Activated T-helper 17 cell treated with anti-CD3 and anti-CD28 coated beads, Interleukin-2, amount 50 U/mL, for 72 hours (primary cell): ENCODE results near the gene RBBP8NL. TPM values are rescaled to one million over a fixed set of nuclear protein-coding genes. Genes with fewer than 3 reads are reported as not detected.

Experiments
- ATAC-seq: fragments of 150-1000 bp; cut with Tn5 transposase; replicated peaks from 2 replicates; pipeline ENCODE4 v1.10.0; 2021; ENCODE audit warnings: mild to moderate bottlenecking, moderate library complexity
- H3K27ac Mint-ChIP-seq: one replicate; pipeline ENCODE4 v1.8.0; 2022; ENCODE audit warnings: mixed read lengths
- H3K27me3 Mint-ChIP-seq: one replicate; pipeline ENCODE4 v1.8.0; 2022; ENCODE audit warnings: mixed read lengths
- H3K36me3 Mint-ChIP-seq: one replicate; pipeline ENCODE4 v1.8.0; 2022; ENCODE audit warnings: low read depth, mild to moderate bottlenecking, mixed read lengths
- H3K4me1 Mint-ChIP-seq: one replicate; pipeline ENCODE4 v1.8.0; 2022; ENCODE audit warnings: mixed read lengths
- H3K4me3 Mint-ChIP-seq: one replicate; pipeline ENCODE4 v1.8.0; 2022; ENCODE audit warnings: mild to moderate bottlenecking, mixed read lengths
- H3K9me3 Mint-ChIP-seq: one replicate; pipeline ENCODE4 v1.8.0; 2022; ENCODE audit warnings: mixed read lengths
- total RNA-seq, 2 donors: library from RNA; stranded (reverse); gene quantifications; one replicate each; pipeline ENCODE4 v1.2.3, GENCODE V29; 2022

The RBBP8NL gene
- total RNA-seq, 2 donors from 2014 or later, result not detected

- H3K9me3 Mint-ChIP-seq, result no peaks in the 10 kb centered on the region
- H3K27me3 Mint-ChIP-seq, result peaks cover 10% of the 10 kb centered on the region
- no peak overlapping the region for H3K27ac Mint-ChIP-seq
- no peaks in the 10 kb centered on the region for H3K4me1 Mint-ChIP-seq
- no peaks in the 10 kb centered on the region for H3K36me3 Mint-ChIP-seq
- no peak for ATAC-seq
- H3K4me3 Mint-ChIP-seq, result no peak overlapping the region
Measured at GRCh38 chr20:62466072-62466760, 38.9 kb upstream of the RBBP8NL start.

GRCh38 chr20:62464990-62465389 is 37.7 kb upstream of the RBBP8NL start:
- Mint-ChIP-seq H3K4me3 (no peak overlapping the region), H3K27me3 (peaks cover 6% of the 10 kb centered on the region), H3K36me3 (no peaks in the 10 kb centered on the region), H3K4me1 (no peaks in the 10 kb centered on the region), H3K27ac (no peak overlapping the region), H3K9me3 (no peaks in the 10 kb centered on the region)
- no peak for ATAC-seq

GRCh38 chr20:62464425-62464770 is 37.1 kb upstream of the RBBP8NL start:
- Mint-ChIP-seq H3K27me3 (no peaks in the 10 kb centered on the region), H3K4me3 (no peak overlapping the region), H3K36me3 (no peaks in the 10 kb centered on the region), H3K27ac (no peak overlapping the region), H3K4me1 (no peaks in the 10 kb centered on the region), H3K9me3 (no peaks in the 10 kb centered on the region)
- ATAC-seq, result no peak

- Mint-ChIP-seq H3K27me3 (no peaks in the 10 kb centered on the region), H3K27ac (no peak overlapping the region), H3K36me3 (no peaks in the 10 kb centered on the region), H3K4me3 (no peak overlapping the region), H3K4me1 (no peaks in the 10 kb centered on the region), H3K9me3 (no peaks in the 10 kb centered on the region)
- ATAC-seq, result no peak
Measured at GRCh38 chr20:62463651-62464424, 36.5 kb upstream of the RBBP8NL start.

- no peaks in the 10 kb centered on the region for H3K4me1 Mint-ChIP-seq
- H3K36me3 Mint-ChIP-seq, result no peaks in the 10 kb centered on the region
- H3K4me3 Mint-ChIP-seq, result no peak overlapping the region
- no peak overlapping the region for H3K27ac Mint-ChIP-seq
- H3K27me3 Mint-ChIP-seq, result no peaks in the 10 kb centered on the region
- ATAC-seq, result no peak
- no peaks in the 10 kb centered on the region for H3K9me3 Mint-ChIP-seq
Measured at GRCh38 chr20:62462976-62463592, 35.7 kb upstream of the RBBP8NL start.

- Mint-ChIP-seq H3K27me3 (no peaks in the 10 kb centered on the region), H3K36me3 (no peaks in the 10 kb centered on the region), H3K4me3 (no peak overlapping the region), H3K27ac (no peak overlapping the region), H3K9me3 (no peaks in the 10 kb centered on the region), H3K4me1 (no peaks in the 10 kb centered on the region)
- ATAC-seq, result no peak
Measured at GRCh38 chr20:62461834-62462233, 34.5 kb upstream of the RBBP8NL start.

GRCh38 chr20:62461157-62461556 is 33.8 kb upstream of the RBBP8NL start:
- Mint-ChIP-seq H3K4me3 (no peak overlapping the region), H3K27ac (no peak overlapping the region), H3K27me3 (peaks cover 2% of the 10 kb centered on the region), H3K4me1 (no peaks in the 10 kb centered on the region), H3K36me3 (no peaks in the 10 kb centered on the region), H3K9me3 (no peaks in the 10 kb centered on the region)
- ATAC-seq, result no peak

GRCh38 chr20:62460678-62461077 is 33.3 kb upstream of the RBBP8NL start:
- Mint-ChIP-seq H3K36me3 (no peaks in the 10 kb centered on the region), H3K4me1 (no peaks in the 10 kb centered on the region), H3K27ac (no peak overlapping the region), H3K4me3 (no peak overlapping the region), H3K27me3 (peaks cover 3% of the 10 kb centered on the region), H3K9me3 (no peaks in the 10 kb centered on the region)
- ATAC-seq, result no peak

GRCh38 chr20:62459488-62459887 is 32.1 kb upstream of the RBBP8NL start:
- H3K9me3 Mint-ChIP-seq, result no peaks in the 10 kb centered on the region
- H3K36me3 Mint-ChIP-seq, result no peaks in the 10 kb centered on the region
- H3K4me1 Mint-ChIP-seq, result no peaks in the 10 kb centered on the region
- ATAC-seq, result no peak
- H3K27me3 Mint-ChIP-seq, result peaks cover 3% of the 10 kb centered on the region
- H3K4me3 Mint-ChIP-seq, result no peak overlapping the region
- no peak overlapping the region for H3K27ac Mint-ChIP-seq

GRCh38 chr20:62458275-62459251 is 31.2 kb upstream of the RBBP8NL start:
- H3K36me3 Mint-ChIP-seq, result no peaks in the 10 kb centered on the region
- peaks cover 6% of the 10 kb centered on the region for H3K27me3 Mint-ChIP-seq
- H3K27ac Mint-ChIP-seq, result no peak overlapping the region
- H3K4me1 Mint-ChIP-seq, result no peaks in the 10 kb centered on the region
- no peak overlapping the region for H3K4me3 Mint-ChIP-seq
- H3K9me3 Mint-ChIP-seq, result no peaks in the 10 kb centered on the region
- ATAC-seq, result no peak

- H3K27me3 Mint-ChIP-seq, result peaks cover 6% of the 10 kb centered on the region
- H3K4me3 Mint-ChIP-seq, result no peak overlapping the region
- no peaks in the 10 kb centered on the region for H3K9me3 Mint-ChIP-seq
- H3K36me3 Mint-ChIP-seq, result no peaks in the 10 kb centered on the region
- ATAC-seq, result no peak
- no peaks in the 10 kb centered on the region for H3K4me1 Mint-ChIP-seq
- H3K27ac Mint-ChIP-seq, result no peak overlapping the region
Measured at GRCh38 chr20:62457831-62458230, 30.5 kb upstream of the RBBP8NL start.

- no peaks in the 10 kb centered on the region for H3K4me1 Mint-ChIP-seq
Measured at GRCh38 chr20:62457098-62457497, 29.8 kb upstream of the RBBP8NL start.

GRCh38 chr20:62455929-62456328 is 28.6 kb upstream of the RBBP8NL start:
- Mint-ChIP-seq H3K9me3 (no peaks in the 10 kb centered on the region), H3K4me3 (no peak overlapping the region), H3K27me3 (peaks cover 6% of the 10 kb centered on the region), H3K4me1 (no peaks in the 10 kb centered on the region), H3K27ac (no peak overlapping the region), H3K36me3 (no peaks in the 10 kb centered on the region)
- no peak for ATAC-seq

More at GRCh38 chr20:62457098-62457497, 29.8 kb upstream of the RBBP8NL start:
- Mint-ChIP-seq H3K27ac (no peak overlapping the region), H3K9me3 (no peaks in the 10 kb centered on the region), H3K36me3 (no peaks in the 10 kb centered on the region), H3K27me3 (peaks cover 6% of the 10 kb centered on the region), H3K4me3 (no peak overlapping the region)
- no peak for ATAC-seq
